K562 treated with DMSO at 1 percent for 12 hours (cell line): ENCODE measurements around the gene CD209. TPM values are rescaled to one million over a fixed set of nuclear protein-coding genes. Genes with fewer than 3 reads are reported as not detected.

Experiments used
- total RNA-seq: library from RNA; unstranded; fragments of 300-600 nt; gene quantifications from 2 replicates; pipeline ENCODE4 v1.2.3, GENCODE V29; 2022; ENCODE audit not compliant: insufficient read depth

Gene CD209, protein sequence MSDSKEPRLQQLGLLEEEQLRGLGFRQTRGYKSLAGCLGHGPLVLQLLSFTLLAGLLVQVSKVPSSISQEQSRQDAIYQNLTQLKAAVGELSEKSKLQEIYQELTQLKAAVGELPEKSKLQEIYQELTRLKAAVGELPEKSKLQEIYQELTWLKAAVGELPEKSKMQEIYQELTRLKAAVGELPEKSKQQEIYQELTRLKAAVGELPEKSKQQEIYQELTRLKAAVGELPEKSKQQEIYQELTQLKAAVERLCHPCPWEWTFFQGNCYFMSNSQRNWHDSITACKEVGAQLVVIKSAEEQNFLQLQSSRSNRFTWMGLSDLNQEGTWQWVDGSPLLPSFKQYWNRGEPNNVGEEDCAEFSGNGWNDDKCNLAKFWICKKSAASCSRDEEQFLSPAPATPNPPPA
- not detected in 2 replicates for total RNA-seq

DNA sequence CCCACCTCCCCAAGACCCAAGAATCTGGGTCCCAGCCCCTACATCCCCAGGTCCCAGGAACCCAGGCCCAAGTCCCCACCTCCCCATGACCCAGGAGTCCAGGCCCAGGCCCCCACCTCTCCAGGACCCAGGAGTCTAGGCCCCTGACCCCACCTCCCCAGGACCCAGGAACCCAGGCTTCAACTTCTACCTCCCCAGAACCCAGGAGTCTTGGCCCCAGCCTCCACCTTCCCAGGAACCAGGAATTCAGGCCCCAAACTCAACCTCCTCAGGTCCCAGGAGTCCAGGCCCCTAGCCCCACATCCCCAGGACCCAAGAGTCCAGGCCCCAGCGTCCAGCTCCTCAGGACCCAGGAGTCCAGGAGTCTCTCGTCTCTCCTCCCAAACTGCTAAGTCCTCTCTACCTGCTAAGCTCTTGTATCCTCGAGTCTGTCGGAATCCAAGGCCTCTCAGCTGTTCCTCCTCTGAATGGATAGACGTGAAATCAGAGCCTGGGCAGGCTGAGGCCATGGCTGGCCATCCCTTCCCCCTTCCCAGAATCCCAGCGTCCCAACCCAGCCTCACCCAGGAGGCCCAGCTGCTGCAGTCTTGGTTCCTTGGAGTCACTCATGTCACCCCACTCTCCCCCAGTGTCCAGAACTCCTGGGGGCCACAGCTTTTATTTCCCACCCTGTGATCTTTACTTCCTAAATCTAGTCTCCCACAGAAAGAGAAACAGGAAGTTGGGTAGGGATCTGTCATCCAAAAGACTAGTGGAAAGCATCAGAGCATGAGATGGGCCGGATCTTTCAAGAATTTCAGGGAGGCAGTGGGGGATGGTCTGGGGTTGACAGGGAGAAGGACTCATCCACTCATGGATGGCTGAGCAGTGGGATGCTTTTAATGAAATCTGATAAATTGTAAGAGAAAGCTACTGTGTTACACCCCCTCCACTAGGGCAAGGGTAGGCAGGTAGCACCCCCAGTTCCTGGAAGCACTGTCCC is at the start of gene CD209:
CD209 (minus strand) TSS at position 632 of the 982 bp plus-strand sequence; CDS start at position 609, 23 bp downstream.

DNA sequence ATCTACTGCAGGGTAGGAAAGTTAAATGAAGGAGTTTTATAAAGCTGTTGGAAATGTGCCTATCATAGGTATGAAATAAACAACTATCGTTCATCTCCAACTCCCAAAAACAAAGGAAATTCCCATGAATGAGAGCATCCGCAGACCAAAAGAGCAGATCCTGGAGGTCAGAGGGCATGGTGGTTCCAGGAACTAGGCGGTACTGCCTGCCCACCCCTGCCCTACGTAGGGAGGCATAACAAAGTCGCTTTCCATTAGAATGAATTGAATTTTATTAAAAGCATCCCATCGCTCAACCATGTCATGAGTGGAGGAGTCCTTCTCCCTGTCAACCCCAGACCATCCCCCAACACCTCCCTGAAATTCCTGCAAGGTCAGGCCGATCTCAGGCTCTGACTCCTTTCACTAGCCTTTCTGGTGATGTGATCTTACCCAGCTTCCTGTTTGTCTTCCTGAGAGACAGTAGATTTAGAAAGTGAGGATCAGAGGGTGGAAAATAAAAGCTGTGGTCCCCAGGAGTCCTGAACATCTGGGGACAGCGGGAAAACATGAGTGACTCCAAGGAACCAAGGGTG is 15.5 kb upstream of the CD209 start, which contains the start of gene CLEC4M:
CLEC4M (plus strand) TSS at position 525 of the 575 bp plus-strand sequence; CDS start at position 549, 24 bp downstream.

DNA sequence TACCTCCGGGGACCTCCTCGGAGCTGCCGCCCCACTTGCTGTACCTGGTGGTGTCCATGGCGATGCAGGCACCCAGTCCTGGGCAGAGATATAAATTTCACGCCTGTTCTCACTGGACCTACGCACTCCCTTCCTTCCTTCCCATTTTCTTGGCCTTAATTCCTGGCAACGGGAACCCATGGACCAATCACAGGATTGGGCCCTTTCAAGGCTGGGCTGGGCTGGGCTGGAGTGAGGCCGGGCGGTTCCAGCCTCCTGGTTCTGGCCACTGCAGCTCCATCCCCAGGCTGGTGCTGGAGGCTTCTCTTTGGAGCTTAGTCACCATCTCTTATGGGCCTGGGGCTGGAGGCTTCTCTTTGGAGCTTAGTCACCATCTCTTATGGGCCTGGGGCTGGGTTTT is 15.3 kb downstream of the CD209 start, which contains the start of gene CLEC4G:
CLEC4G (minus strand) TSS at position 66 of the 400 bp plus-strand sequence; CDS start at position 58, 8 bp downstream.

DNA sequence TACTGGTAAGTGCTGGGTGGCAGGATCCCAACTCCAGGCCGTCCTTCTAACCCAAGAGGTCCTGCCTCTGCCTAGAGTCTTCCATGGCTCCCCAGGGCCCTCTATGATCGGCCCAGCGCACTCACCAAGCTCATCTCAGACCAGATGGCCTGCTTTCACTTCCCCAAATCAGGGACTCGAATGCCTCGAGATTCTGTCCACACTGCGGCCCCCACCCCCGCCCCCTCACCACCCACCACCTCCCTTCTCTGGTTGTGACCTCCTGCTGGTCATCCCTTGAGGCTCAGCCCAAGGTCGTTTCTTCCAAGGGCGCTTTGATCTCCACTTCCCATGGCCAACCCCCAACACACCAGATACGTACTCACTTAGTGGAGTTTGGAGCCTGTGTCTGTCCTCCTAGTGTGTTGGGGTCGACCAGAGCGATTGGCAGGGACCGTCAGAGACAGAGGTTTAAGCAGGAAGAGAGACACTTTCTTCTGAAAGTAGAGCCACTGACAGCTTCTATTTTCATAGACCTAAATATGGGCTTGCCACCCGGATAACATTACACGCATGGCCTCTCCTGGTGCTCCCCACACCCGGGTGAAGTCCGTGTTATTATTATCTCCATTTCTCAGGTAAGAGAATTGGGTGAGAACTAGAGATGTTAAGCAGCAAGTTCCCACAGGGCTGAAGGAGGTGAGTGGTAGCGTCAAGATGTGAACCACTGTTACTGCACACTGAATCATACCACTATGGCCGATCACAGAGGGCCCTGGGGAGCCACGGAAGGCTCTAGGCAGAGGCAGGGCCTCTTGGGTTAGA is 45.5 kb downstream of the CD209 start, which contains the start of gene FCER2:
FCER2 (minus strand) TSS at position 478 of the 804 bp plus-strand sequence. CDS start 2,371 bp downstream, outside the sequence.

Other genes with a start within 250 kb of the CD209 start
- gene ZNF358, start 231.4 kb downstream of the CD209 start, total RNA-seq, result 37.4 and 37.7 TPM in 2 replicates
- 27.5 and 31.3 TPM in 2 replicates for gene MCOLN1, start 224.9 kb downstream of the CD209 start, total RNA-seq
- gene PNPLA6, start 211.8 kb downstream of the CD209 start, total RNA-seq, result 50.6 and 74.7 TPM in 2 replicates
- gene CAMSAP3, start 151.7 kb downstream of the CD209 start, total RNA-seq, result 3.2 TPM in 2 replicates
- 74.0 and 83.3 TPM in 2 replicates for gene XAB2, start 118.0 kb downstream of the CD209 start, total RNA-seq
- gene PET100, start 117.7 kb downstream of the CD209 start, total RNA-seq, result 29.4 and 35.4 TPM in 2 replicates
- 9.5 TPM in 1 of 2 replicates, not detected in the other for gene PCP2, start 113.8 kb downstream of the CD209 start, total RNA-seq
- 181 and 188 TPM in 2 replicates for gene STXBP2, start 110.4 kb downstream of the CD209 start, total RNA-seq
- not detected in 2 replicates for gene RETN, start 78.5 kb downstream of the CD209 start, total RNA-seq
- 1.3 and 1.7 TPM in 2 replicates for gene MCEMP1, start 70.4 kb downstream of the CD209 start, total RNA-seq
- gene TRAPPC5, start 66.7 kb downstream of the CD209 start, total RNA-seq, result 75.0 and 172 TPM in 2 replicates
- 1.0 TPM in 1 of 2 replicates, not detected in the other for gene FCER2, start 45.4 kb downstream of the CD209 start, total RNA-seq
- gene CLEC4G, start 15.4 kb downstream of the CD209 start, total RNA-seq, result not detected in 2 replicates
- 0.37 TPM in 1 of 2 replicates, not detected in the other for gene CLEC4M, start 15.7 kb upstream of the CD209 start, total RNA-seq
- gene EVI5L, start 82.7 kb upstream of the CD209 start, total RNA-seq, result 8.4 and 10.6 TPM in 2 replicates
- gene PRR36, start 126.9 kb upstream of the CD209 start, total RNA-seq, result not detected in 2 replicates
- gene LRRC8E, start 141.0 kb upstream of the CD209 start, total RNA-seq, result 4.5 and 7.0 TPM in 2 replicates
- 18.1 and 30.2 TPM in 2 replicates for gene MAP2K7, start 156.3 kb upstream of the CD209 start, total RNA-seq
- gene TGFBR3L, start 167.3 kb upstream of the CD209 start, total RNA-seq, result 1.00 and 1.7 TPM in 2 replicates
- 42.2 and 51.8 TPM in 2 replicates for gene SNAPC2, start 172.8 kb upstream of the CD209 start, total RNA-seq
- 2.2 and 5.5 TPM in 2 replicates for gene CTXN1, start 178.6 kb upstream of the CD209 start, total RNA-seq
- 141 and 160 TPM in 2 replicates for gene TIMM44, start 196.1 kb upstream of the CD209 start, total RNA-seq